Endothelial cell of umbilical vein (primary cell): ENCODE data around the gene PPIL6.

Source experiments
- EZH2 ChIP-seq: IDR thresholded peaks from 2 replicates; pipeline ENCODE4 v1.6.1; 2012; ENCODE audit warnings: borderline replicate concordance, low read depth, mild to moderate bottlenecking, moderate library complexity, low read length, inconsistent platforms; ENCODE audit not compliant: severe bottlenecking
- FOS ChIP-seq: IDR thresholded peaks from 2 replicates; pipeline ENCODE4 v1.6.1; 2011; ENCODE audit warnings: mild to moderate bottlenecking, low read length, moderate library complexity, borderline replicate concordance; ENCODE audit not compliant: insufficient read depth
- GATA2 ChIP-seq: IDR thresholded peaks from 2 replicates; pipeline ENCODE4 v1.7.0; 2011; ENCODE audit warnings: low read depth, mild to moderate bottlenecking, moderate library complexity, mixed read lengths, low read length; ENCODE audit not compliant: insufficient read length, insufficient read depth
- JUN ChIP-seq: IDR thresholded peaks from 2 replicates; pipeline ENCODE4 v1.6.1; 2011; ENCODE audit warnings: borderline replicate concordance, low read depth; ENCODE audit not compliant: insufficient read length, insufficient read depth
- POLR2A ChIP-seq: IDR thresholded peaks from 2 replicates; pipeline ENCODE4 v1.6.1; 2012; ENCODE audit warnings: low read depth, mild to moderate bottlenecking, control low read depth, low read length
- POLR2AphosphoS5 ChIP-seq: IDR thresholded peaks from 2 replicates; pipeline ENCODE4 v1.6.1; 2012; ENCODE audit warnings: low read depth, mild to moderate bottlenecking, control low read depth, low read length, moderate library complexity; ENCODE audit not compliant: insufficient read depth
- TF ChIP-seq, protein P1 (sequence below), 2 donors: IDR thresholded peaks; 1 replicate in 1 of 2; 2 replicates in 1 of 2; pipeline ENCODE4 v1.5.1; 2011; ENCODE audit warnings: low read length in 2 of 2, mild to moderate bottlenecking in 2 of 2, moderate library complexity in 2 of 2, control low read depth in 1 of 2, inconsistent platforms in 1 of 2, low read depth in 1 of 2; ENCODE audit not compliant: insufficient read depth in 1 of 2; ENCODE audit errors: extremely low read depth in 1 of 2
- TF ChIP-seq, protein P2 (sequence below): IDR thresholded peaks from 2 replicates; pipeline ENCODE4 v1.6.1; 2011; ENCODE audit not compliant: insufficient read depth, insufficient read length

GRCh38 chr6:109373331-109373730 lies 67.1 kb downstream of the PPIL6 start:
- TF ChIP-seq EZH2 = no peak
- TF ChIP-seq POLR2A = no peak
- TF ChIP-seq, protein P1, sequence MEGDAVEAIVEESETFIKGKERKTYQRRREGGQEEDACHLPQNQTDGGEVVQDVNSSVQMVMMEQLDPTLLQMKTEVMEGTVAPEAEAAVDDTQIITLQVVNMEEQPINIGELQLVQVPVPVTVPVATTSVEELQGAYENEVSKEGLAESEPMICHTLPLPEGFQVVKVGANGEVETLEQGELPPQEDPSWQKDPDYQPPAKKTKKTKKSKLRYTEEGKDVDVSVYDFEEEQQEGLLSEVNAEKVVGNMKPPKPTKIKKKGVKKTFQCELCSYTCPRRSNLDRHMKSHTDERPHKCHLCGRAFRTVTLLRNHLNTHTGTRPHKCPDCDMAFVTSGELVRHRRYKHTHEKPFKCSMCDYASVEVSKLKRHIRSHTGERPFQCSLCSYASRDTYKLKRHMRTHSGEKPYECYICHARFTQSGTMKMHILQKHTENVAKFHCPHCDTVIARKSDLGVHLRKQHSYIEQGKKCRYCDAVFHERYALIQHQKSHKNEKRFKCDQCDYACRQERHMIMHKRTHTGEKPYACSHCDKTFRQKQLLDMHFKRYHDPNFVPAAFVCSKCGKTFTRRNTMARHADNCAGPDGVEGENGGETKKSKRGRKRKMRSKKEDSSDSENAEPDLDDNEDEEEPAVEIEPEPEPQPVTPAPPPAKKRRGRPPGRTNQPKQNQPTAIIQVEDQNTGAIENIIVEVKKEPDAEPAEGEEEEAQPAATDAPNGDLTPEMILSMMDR (IDR thresholded peaks at IDR 0.05; ENCODE audit: extremely low read depth in 1 of 2, insufficient read depth in 1 of 2, low read depth in 1 of 2, low read length in 2 of 2) = no peak
- no peak for TF ChIP-seq POLR2AphosphoS5
- no peak for TF ChIP-seq JUN
- no peak for TF ChIP-seq FOS
- no peak for TF ChIP-seq GATA2
- TF ChIP-seq, protein P2, sequence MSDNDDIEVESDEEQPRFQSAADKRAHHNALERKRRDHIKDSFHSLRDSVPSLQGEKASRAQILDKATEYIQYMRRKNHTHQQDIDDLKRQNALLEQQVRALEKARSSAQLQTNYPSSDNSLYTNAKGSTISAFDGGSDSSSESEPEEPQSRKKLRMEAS = no peak
